Islet precursor cell (in vitro differentiated cells): Measurements from ENCODE around the gene ADRA1B.
A peak's percentile ranks its signal among the peaks of the same experiment; 100 is the strongest.
"Not testable (repeated sequence)": the region's sequence is repeated elsewhere in the genome, so short reads cannot be mapped to it uniquely, and the experiment has no call there.

Source experiments
- DNase-seq: peaks from one replicate; pipeline ENCODE4 v3.0.0-alpha.2; 2018

ADRA1B gene

DNA sequence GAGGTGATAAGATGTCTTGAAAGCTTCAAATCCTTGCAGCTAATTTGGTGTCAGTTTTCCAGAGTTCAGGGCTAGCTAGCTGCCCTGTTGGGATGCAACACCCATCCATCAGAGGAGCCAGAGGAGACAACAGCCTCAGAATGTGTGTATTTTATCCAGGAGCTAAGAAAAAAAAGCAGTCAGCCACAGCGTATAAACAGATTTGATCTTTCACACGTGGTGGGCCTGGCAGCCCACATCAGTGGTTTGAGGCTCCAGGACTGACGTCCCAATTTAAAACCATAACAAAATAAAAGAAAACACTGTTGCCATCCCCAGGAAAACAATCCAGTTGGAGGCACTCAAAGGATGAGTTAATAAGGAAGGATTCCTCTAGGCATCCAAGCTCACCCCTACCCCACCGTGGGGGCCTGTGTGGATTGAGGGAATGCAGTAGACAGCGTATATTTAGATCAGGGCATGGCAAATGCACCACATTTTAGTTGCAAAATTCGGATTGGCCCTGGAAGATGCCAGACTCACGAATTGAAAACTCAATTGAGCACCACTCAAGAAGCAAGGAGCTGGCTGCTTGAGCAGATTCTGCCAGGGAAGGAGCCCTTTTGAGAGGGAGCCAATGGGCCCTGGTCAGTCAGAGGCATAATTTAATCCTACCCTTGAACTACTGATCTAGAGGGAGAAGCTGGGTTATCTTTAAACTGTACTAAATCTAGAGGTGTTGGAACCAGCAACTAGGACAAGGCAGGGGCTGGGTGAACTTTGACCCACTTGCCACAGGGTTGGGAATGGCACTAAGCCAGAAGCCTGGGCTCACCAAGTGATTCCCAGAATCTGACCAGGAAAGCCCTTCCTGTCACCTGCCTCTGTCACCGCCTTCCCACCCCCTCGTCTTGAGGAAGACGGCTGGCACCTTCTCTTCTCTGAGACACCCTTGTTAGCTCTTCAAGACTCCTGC is 17.5 kb downstream of the ADRA1B start:
- peak; percentile 59 for DNase-seq

DNA sequence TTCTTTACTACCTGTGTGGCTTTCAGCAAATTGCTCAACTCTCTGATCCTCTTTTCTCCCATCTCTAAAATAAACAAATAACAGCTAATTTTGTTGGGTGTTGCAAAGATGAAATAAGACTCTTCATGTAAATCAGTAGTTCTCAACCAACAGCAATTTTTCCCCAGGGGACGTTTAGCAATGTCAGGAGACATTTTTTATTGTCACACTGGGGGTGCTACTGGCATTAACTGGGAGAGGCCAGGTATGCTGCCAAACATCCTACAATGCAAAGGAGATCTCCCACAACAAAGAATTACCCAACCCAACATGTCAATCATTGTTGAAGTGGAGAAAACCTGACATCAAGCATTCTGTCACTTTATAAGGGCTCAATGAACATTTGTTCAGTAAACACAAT is 19.7 kb downstream of the ADRA1B start:
- DNase-seq: no peak

- peak; percentile 68 for DNase-seq
Measured at GRCh38 chr5:159936686-159937329, 20.5 kb downstream of the ADRA1B start.

DNA sequence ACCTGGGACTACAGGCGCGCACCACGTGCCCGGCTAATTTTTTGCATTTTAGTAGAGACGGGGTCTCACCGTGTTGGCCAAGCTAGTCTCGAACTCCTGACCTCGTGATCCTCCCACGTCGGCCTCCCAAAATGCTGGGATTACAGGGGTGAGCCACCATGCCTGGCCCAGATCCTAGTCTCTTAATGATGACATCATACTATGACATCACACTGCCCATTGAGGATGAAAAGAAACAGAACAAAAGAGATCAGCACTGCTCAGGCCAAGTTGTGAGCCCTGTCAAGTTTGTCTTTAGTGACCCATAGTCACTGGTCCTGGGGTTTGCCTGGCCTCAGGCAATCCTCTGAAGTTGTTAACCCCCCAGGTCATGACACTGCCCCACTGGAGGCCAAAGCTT is 21.3 kb downstream of the ADRA1B start:
- DNase-seq: peak; percentile 12

- peak; percentile 44 for DNase-seq
Measured at GRCh38 chr5:159943326-159943725, 27.0 kb downstream of the ADRA1B start.

- DNase-seq: peak; percentile 54
Measured at GRCh38 chr5:159944056-159944600, 27.8 kb downstream of the ADRA1B start.

- peak; percentile 57 for DNase-seq
Measured at GRCh38 chr5:159945359-159945758, 29.1 kb downstream of the ADRA1B start.

- DNase-seq: peak; percentile 48
Measured at GRCh38 chr5:159947708-159948358, 31.6 kb downstream of the ADRA1B start.

DNA sequence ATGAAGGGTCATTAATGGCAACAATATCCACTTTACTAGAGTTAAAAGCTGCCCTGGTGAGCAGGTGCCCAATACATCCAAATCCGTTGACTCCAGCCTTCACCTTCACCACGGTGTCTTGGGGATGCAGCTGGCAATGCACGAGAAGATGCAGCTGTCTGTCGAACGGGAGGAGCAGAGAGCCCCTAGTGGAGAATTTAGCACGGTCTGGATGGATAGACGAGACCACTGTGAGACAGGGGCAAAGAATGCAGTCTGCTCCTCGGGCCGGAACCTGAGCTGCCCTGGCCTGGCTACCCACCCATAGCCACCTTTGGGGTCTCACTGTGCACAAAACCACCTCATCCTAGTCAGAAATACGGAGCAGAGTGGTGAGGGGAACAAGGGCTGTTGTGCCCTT is 35.1 kb downstream of the ADRA1B start:
- DNase-seq: peak; percentile 86

GRCh38 chr5:159951834-159952233 is 35.6 kb downstream of the ADRA1B start:
- DNase-seq: no peak

- no peak for DNase-seq
Measured at GRCh38 chr5:159953609-159954008, 37.3 kb downstream of the ADRA1B start.

DNA sequence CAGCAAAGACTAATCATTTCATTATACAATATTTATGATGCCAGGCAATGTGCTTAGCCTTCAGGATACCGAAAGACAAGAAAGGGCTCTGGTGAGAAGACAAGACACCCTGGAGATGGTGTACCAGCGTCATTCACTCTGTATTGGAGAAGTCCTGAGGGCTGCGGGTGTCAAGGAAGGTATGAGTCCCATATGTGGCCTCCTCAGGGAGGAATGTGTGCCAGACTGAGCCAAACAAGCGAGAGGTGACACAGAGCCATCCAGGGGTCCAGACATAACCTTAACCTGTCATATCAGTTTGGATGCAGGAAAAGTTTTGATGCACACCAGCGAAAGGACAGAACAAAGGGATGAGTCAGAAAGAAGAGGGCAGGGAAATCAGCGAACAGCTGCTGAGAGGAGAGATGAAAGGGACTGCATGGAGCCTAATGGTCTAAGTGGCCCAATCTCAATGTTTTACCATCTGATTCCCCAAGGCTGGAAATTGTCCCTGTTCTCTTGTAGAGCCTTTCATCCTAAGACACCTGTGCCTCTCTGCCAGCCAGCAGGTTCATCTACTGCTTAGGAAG is 38.9 kb downstream of the ADRA1B start:
- peak; percentile 84 for DNase-seq

GRCh38 chr5:159956074-159956473 is 39.8 kb downstream of the ADRA1B start:
- DNase-seq: no peak

- no peak for DNase-seq
Measured at GRCh38 chr5:159961176-159962160, 45.2 kb downstream of the ADRA1B start.

DNA sequence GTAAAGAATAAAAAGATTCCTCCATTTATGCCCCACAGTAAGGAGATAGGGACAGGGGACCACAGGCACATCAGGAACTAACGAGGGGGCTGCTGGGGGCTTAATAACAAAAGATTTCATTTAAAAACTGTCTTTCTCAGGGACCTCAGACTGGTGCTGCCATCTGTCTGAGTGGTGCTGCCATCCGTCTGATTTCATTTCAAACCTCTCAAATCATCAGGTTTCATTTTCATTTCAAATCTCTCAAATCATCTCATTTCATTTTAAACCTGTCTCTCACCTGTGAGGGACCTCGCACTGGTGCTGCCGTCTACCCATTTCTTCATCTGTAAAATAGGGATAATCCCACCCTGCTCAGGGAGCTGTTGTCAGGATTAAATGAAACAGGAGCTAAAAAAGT is 45.9 kb downstream of the ADRA1B start:
- DNase-seq: no peak

DNA sequence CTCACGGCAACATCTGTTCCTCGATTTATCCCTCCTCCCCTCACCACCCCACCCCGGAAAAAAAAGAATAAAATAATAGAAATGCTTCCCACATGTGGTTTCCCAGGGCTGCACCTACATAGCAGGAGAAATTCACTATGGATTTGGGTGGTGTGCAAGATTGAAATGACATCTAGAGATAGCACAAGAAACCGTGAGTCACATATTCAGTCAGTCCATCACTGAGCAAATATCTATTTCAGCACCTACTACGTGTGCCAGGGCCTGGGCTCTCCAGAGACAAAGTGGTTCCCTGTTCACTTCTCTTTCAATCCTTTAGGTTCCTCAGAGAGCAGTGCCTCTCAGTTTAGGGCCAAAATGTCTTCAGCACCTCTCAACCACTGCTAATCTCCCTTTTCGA is 47.7 kb downstream of the ADRA1B start:
- no peak for DNase-seq

DNA sequence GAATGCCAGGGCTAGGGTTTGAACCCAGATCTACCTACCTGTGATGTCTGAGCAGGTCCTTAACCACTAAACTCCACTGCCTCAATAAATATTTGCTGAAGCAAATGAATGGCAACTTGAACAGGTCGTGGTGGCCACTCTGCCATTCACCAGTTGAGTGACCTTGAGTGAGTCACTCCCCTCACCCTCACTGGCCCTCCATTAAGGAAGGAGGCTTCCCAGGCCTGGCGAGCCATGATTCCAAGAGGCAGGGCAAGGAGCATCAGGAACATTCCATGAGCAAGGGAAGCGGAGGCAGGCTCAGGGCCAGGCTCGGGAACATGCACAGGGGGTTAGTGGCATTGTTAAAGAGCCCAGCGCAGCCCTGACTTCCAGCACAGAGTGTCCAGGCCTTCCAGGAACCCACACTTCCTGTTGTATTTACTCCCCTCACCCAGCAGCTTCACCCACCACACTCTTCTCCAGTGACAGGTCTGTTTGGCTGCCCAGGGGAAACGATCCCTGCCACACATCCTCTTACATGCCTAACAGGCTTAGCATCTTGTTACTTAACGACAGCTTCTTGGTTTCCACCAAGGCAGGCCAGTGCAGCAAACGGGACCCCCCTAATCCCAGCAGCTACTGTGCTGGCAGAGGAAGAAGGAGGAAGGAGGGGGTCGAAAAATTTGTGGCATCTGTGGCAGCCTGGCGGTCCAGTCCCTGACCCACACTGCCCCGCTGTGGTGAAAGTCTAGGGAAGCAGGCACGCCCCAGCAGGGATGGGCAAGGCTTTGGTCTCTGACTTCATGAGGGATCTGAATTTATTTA is 49.0 kb downstream of the ADRA1B start:
- peak; percentile 86 for DNase-seq

DNA sequence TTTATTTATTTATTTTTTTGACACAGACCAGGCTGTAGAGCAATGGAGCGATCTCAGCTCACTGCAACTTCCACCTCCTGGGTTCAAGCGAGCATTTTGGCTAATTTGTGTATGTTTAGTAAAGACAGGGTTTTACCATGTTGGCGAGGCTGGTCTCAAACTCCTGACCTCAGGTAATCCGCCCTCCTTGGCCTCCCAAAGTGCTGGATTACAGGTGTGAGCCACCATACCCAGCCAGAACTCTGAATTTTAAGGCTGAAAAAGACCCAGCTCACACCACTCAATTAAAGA is 49.5 kb downstream of the ADRA1B start:
- not testable (repeated sequence) for DNase-seq

DNA sequence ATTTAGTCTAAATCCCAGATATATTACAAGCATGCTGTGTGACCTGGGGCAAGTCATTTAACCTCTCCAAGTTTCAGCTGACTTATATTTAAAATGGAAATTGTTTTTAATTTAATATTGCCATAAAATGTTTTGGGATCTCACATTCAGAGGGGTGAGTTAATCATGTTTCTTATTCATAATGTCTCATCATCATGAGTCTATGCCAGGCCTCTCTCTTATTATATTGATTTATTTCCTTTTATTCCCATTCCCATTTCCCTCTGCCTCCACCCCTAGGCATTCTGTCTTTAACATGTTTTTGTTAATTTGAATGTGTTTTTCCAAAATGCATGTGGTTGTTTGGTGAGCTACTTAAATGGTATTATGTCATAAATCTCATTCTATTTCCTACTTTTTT is 53.7 kb downstream of the ADRA1B start:
- no peak for DNase-seq

DNA sequence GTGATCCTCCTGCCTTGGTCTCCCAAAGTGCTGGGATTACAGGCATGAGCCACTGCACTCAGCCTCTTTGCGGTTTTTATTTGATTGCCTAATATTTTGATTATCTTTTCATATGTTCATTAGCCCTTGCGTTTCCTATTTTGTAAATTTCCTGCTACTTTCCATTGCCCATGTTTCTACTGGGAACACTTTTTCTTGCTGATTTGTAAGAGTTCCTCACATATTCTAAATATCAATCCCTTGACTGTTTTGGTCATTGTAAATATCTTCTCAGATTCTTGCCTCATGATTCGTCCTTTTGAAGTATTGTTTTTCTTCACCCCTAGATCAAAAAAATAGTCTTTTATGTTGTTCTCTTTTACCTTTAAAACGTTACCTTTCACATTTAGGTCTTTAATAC is 54.8 kb downstream of the ADRA1B start:
- DNase-seq: no peak

DNA sequence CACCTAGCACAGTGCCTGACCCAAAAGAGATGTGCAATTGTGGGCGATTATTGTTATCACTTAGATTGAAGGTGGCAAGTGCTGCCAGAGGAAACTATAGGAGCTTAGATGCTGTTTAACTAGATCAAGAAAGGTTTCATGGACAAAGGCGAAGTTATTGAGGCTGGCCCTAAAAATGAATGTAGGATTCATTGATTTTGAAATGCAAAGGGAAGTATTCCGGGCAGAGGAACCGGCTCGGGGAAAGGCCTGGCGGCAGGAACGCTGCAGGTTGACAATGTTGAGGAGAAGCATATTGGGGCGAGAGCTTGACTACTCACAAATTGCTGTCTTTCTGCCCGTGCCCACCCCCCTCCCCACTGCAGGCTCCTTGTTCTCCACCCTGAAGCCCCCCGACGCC is 55.2 kb downstream of the ADRA1B start:
- DNase-seq: no peak
